Measurements from ENCODE around the gene HIP1. TPM values are rescaled to one million over a fixed set of nuclear protein-coding genes. Genes with fewer than 3 reads are reported as not detected.
"Not testable (repeated sequence)": the region's sequence is repeated elsewhere in the genome, so short reads cannot be mapped to it uniquely, and the experiment has no call there.

HIP1 gene
- total RNA-seq, 2 donors from 2014 or later = 42.9 to 48.2 TPM

- ATAC-seq (ENCODE audit: insufficient number of reproducible peaks, low FRiP score, low read depth) (peak; percentile 79), DNase-seq (ENCODE audit: low spot score) (peak; percentile 82)
- Histone ChIP-seq H3K4me3 (peak within 1 kb of the TSS; percentile 98), H3K27ac (peak within 1 kb of the TSS; percentile 87)
- H3K36me3 ChIP-seq; H3K27me3 ChIP-seq (replicated peaks; ENCODE audit: insufficient read depth); H3K9me3 ChIP-seq; H3K4me1 ChIP-seq (ENCODE audit: control insufficient read depth in 1 of 2, low read depth in 2 of 2): not testable (repeated sequence)
Observed at GRCh38 chr7:75485979-75486643, 252.6 kb downstream of the HIP1 start, which contains the start of gene POM121C. TSS of gene POM121C (minus strand) at chr7:75486299. CDS start at chr7:75441496, 44,803 bp downstream.

GRCh38 chr7:75485355-75485978 lies 253.3 kb downstream of the HIP1 start:
- DNase-seq (ENCODE audit: low spot score); H3K27me3 ChIP-seq (replicated peaks; ENCODE audit: insufficient read depth); H3K36me3 ChIP-seq; H3K9me3 ChIP-seq; ATAC-seq (ENCODE audit: insufficient number of reproducible peaks, low FRiP score, low read depth); H3K4me1 ChIP-seq (ENCODE audit: control insufficient read depth in 1 of 2, low read depth in 2 of 2): not testable (repeated sequence)
- Histone ChIP-seq H3K4me3 (peak overlapping the region; percentile 98), H3K27ac (peak overlapping the region; percentile 87)

Other genes with a start within 250 kb of the HIP1 start
- gene SPDYE5, start 246.6 kb downstream of the HIP1 start, total RNA-seq = not detected
- gene CCL26, start 33.3 kb upstream of the HIP1 start, total RNA-seq = not detected
- gene CCL24, start 74.9 kb upstream of the HIP1 start, total RNA-seq = not detected
- 10 to 100 TPM; 36.5 to 52.4 TPM for gene RHBDD2, start 140.1 kb upstream of the HIP1 start, total RNA-seq
- 10 to 100 TPM; 70.1 to 77.4 TPM for gene POR, start 176.2 kb upstream of the HIP1 start, total RNA-seq

Data from thoracic aorta (tissue), 2 donors.